Ishikawa (cell line): ENCODE results near the gene ZNF865.

Experiments used
- CREB1 ChIP-seq: IDR thresholded peaks from 2 replicates; pipeline ENCODE4 v1.6.1; 2012; ENCODE audit warnings: low read depth
- EGR1 ChIP-seq: IDR thresholded peaks from 2 replicates; pipeline ENCODE4 v1.6.1; 2012
- EP300 ChIP-seq: IDR thresholded peaks from 2 replicates; pipeline ENCODE4 v1.6.1; 2012; ENCODE audit warnings: borderline replicate concordance
- MAX ChIP-seq: IDR thresholded peaks from 2 replicates; pipeline ENCODE4 v1.6.1; 2012
- RAD21 ChIP-seq: IDR thresholded peaks from 2 replicates; pipeline ENCODE4 v1.6.1; 2012; ENCODE audit warnings: low read depth
- TAF1 ChIP-seq: IDR thresholded peaks from 2 replicates; pipeline ENCODE4 v1.6.1; 2012; ENCODE audit warnings: low read depth, mild to moderate bottlenecking
- TEAD4 ChIP-seq: IDR thresholded peaks from 2 replicates; pipeline ENCODE4 v1.6.1; 2012
- YY1 ChIP-seq: IDR thresholded peaks from 2 replicates; pipeline ENCODE4 v1.6.1; 2012; ENCODE audit warnings: low read depth
- ZBTB7A ChIP-seq: IDR thresholded peaks from 2 replicates; pipeline ENCODE4 v1.6.1; 2012; ENCODE audit warnings: low read depth
- TF ChIP-seq, protein P1 (sequence below): IDR thresholded peaks from 2 replicates; pipeline ENCODE4 v1.6.1; 2012; ENCODE audit warnings: low read depth, mild to moderate bottlenecking

DNA sequence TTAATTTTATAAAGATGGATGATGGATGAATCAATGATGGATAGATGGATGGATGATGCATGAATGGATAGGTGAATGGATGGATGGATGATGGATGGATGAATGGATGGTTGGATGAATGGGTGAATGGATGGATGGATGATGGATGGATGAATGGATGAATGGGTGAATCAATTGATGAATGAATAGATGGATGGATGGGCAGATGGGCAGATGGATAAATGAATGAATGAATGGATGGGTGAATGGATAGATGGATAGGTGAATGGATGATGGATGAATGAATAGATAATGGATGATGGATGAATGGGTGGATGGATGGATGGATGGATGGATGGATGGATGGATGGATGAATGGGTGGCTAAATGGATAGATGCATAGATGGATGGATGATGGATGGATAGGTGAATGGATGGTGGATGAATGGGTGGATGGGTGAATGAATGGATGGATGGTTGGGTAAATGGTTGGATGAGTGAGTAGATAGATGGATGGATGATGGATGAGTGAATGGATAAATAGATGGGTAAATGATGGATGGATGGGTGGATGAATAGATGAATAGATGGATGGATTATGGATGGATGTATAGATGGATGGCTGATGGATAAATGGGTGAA lies 37.6 kb upstream of the ZNF865 start:
- no peak for TF ChIP-seq MAX
- TF ChIP-seq RAD21, result no peak
- no peak for TF ChIP-seq EP300
- TF ChIP-seq TAF1, result no peak
- no peak for TF ChIP-seq CREB1
- TF ChIP-seq ZBTB7A, result no peak
- no peak for TF ChIP-seq TEAD4
- TF ChIP-seq, protein P1, sequence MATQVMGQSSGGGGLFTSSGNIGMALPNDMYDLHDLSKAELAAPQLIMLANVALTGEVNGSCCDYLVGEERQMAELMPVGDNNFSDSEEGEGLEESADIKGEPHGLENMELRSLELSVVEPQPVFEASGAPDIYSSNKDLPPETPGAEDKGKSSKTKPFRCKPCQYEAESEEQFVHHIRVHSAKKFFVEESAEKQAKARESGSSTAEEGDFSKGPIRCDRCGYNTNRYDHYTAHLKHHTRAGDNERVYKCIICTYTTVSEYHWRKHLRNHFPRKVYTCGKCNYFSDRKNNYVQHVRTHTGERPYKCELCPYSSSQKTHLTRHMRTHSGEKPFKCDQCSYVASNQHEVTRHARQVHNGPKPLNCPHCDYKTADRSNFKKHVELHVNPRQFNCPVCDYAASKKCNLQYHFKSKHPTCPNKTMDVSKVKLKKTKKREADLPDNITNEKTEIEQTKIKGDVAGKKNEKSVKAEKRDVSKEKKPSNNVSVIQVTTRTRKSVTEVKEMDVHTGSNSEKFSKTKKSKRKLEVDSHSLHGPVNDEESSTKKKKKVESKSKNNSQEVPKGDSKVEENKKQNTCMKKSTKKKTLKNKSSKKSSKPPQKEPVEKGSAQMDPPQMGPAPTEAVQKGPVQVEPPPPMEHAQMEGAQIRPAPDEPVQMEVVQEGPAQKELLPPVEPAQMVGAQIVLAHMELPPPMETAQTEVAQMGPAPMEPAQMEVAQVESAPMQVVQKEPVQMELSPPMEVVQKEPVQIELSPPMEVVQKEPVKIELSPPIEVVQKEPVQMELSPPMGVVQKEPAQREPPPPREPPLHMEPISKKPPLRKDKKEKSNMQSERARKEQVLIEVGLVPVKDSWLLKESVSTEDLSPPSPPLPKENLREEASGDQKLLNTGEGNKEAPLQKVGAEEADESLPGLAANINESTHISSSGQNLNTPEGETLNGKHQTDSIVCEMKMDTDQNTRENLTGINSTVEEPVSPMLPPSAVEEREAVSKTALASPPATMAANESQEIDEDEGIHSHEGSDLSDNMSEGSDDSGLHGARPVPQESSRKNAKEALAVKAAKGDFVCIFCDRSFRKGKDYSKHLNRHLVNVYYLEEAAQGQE, result no peak
- TF ChIP-seq YY1, result no peak
- no peak for TF ChIP-seq EGR1
